Measurements from ENCODE around the gene CSK.
A peak's percentile ranks its signal among the peaks of the same experiment; 100 is the strongest.
"Not testable (repeated sequence)": the region's sequence is repeated elsewhere in the genome, so short reads cannot be mapped to it uniquely, and the experiment has no call there.

Gene CSK

GRCh38 chr15:74781431-74782258, at the start of gene CSK:
TSS of gene CSK (plus strand) at chr15:74782080. CDS start at chr15:74798298, 16,218 bp downstream.
- peak; percentile 49 to 61 for DNase-seq (ENCODE audit: low read depth in 2 of 2)

- DNase-seq (ENCODE audit: low read depth in 2 of 2) = no peak
Measured at GRCh38 chr15:74732846-74733245, 49.0 kb upstream of the CSK start.

DNA sequence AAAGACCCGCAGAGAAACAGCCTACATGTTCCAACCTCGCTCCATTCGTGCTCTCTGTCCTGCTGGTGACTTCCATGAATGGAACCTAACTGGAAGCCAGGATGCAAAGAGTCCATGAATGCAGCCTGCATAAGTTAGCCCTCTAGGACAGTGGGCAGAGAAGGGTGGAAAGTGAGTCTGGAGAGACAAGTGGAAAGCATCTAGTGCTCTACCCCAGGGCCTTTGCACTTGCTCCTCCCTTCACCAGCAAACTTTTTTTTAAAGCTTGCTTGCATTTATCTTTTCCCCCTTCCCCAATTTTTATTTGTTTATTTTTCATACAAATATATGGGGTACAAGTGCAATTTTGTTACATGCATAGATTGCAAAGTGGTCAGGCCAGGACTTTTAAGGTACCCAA, 48.6 kb upstream of the CSK start:
- no peak for DNase-seq (ENCODE audit: low read depth in 2 of 2)

DNA sequence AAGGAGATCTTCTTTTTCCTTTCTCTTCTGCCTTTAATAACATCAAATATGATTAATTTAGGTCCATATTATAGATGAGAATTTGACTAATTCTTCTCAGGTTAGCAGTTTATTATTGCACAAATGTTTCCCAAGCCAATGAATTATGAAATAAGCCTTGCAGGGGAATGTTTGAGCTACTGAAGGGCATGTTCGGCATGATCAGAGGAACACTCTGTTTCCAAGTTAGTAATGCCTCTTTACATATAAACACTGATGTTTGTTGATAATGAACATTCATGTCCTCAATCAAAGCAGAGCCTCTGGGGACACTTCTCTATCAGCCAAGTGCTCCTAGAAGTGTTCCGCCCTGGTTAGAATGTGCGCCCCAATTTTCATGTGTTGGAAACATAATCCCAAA, 46.6 kb upstream of the CSK start:
- no peak for DNase-seq (ENCODE audit: low read depth in 2 of 2)

DNA sequence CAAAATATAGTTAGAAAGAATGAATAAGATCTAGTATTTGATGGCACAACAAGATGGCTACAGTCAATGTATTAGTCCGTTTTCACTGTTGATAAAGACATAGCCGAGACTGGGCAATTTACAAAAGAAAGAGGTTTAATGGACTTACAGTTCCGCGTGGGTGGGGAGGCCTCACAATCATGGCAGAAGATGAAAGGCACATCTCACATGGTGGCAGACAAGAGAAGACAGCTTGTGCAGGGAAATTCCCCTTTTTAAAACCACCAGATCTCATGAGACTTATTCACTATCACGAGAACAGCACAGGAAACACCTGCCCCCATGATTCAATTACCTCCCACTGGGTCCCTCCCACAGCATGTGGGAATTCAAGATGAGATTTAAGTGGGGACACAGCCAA, 43.6 kb upstream of the CSK start:
- DNase-seq (ENCODE audit: low read depth in 2 of 2) = not testable (repeated sequence)

DNA sequence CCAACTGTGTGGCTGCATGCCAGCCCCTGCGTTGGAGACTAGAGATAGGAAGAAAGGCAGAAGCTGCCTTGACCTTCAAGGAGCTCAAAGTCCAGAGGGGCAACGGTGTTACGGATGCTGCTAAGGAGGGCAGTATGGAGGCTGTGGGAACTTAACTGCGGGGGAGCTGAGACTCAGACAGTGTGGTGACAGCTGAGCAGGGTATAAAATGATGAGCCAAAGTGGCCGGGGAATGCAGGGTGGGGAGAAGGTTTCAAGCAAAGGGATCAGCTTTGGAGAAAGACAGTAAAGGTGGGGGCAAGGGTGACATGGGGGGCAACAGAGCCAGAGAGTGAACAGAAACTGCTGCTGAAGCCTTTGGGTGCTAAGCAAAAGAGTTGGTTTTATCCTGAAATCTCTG, 39.5 kb upstream of the CSK start:
- DNase-seq (ENCODE audit: low read depth in 2 of 2) = no peak

GRCh38 chr15:74746389-74746788, 35.5 kb upstream of the CSK start:
- DNase-seq (ENCODE audit: low read depth in 2 of 2) = no peak

DNA sequence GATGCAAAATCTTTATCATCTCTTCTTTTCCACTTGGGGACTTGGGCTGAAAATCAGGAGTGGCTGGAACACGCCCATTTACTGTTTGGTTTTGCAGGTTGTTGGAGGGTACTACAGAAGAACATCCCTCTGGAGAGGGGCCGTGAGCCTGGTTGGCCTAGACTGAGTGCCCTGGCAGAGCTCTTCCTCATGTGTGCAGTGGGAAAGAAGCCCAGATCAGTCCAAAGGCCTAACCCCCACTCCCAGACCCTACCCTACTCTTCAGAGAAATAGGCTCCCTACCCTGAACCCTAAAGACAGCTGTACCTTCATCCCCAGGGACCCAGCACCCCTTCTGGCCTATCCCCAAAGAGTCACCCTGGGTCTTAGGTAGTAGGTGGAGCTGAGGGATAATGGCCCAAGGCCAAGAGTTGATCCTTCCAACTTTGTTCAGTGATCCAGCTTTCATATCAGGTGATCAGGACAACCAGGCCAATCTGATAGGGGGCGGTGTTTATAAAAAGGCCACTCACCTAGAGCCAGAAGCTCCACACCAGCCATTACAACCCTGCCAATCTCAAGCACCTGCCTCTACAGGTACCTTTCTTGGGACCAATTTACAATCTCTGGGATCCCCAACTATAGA, 33.4 kb upstream of the CSK start, which contains the start of gene CYP1A2:
Gene CYP1A2 (plus strand): TSS at position 524 of the 625 bp plus-strand sequence. CDS start 894 bp downstream, outside the sequence.
- no peak for DNase-seq (ENCODE audit: low read depth in 2 of 2)

- DNase-seq (ENCODE audit: low read depth in 2 of 2) = no peak
Measured at GRCh38 chr15:74749832-74750231, 32.0 kb upstream of the CSK start.

DNA sequence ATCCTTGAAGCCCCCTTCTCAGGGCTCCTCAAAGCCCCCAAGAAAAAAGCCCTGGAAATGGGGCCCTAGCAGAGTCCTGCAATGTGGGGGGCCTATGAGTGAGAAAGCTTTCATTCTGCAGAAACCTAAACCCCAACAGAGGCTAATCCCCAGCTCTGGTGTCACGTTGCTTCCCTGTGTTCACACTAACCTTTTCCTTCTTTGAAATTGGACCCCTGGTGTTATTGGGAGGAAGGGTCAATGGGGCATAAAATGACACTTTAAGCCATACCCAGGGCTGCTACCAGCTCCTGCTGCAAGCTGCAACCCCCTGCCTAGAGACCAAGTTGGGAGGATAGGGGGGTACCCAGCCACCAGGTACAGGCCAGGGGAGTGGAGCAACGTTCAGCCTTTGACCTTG, 31.1 kb upstream of the CSK start:
- no peak for DNase-seq (ENCODE audit: low read depth in 2 of 2)

DNA sequence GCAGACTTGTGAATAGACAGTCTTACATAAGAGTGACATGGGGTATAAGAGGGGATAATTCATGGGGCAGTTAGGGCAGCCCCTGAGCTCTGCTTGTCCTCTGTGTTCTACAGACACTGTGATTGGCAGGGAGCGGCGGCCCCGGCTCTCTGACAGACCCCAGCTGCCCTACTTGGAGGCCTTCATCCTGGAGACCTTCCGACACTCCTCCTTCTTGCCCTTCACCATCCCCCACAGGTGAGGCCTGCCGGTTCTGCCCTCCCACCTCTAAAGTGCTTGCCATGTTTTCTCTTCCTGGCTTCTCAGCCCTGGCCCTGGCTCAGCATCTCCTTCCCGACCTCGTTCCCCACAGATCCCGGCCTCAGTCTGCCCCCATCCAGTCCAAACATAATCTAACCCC, 29.9 kb upstream of the CSK start:
- DNase-seq (ENCODE audit: low read depth in 2 of 2) = no peak

GRCh38 chr15:74752531-74752930, 29.3 kb upstream of the CSK start:
- no peak for DNase-seq (ENCODE audit: low read depth in 2 of 2)

DNA sequence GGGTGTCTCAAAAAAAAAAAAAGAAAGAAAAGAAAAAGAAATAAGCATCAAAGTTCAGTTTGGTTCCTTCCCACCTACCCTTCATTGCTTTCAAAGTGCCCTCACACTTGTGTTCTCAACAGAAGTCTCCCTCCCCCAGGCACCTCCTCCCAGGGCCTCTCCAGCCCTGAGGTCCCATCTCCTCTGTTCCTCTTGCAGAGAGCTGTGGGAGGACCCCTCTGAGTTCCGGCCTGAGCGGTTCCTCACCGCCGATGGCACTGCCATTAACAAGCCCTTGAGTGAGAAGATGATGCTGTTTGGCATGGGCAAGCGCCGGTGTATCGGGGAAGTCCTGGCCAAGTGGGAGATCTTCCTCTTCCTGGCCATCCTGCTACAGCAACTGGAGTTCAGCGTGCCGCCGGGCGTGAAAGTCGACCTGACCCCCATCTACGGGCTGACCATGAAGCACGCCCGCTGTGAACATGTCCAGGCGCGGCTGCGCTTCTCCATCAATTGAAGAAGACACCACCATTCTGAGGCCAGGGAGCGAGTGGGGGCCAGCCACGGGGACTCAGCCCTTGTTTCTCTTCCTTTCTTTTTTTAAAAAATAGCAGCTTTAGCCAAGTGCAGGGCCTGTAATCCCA, 27.2 kb upstream of the CSK start:
- no peak for DNase-seq (ENCODE audit: low read depth in 2 of 2)

GRCh38 chr15:74758736-74759135, 23.1 kb upstream of the CSK start:
- no peak for DNase-seq (ENCODE audit: low read depth in 2 of 2)

GRCh38 chr15:74762791-74763150, 19.1 kb upstream of the CSK start:
- DNase-seq (ENCODE audit: low read depth in 2 of 2) = no peak

- no peak for DNase-seq (ENCODE audit: low read depth in 2 of 2)
Measured at GRCh38 chr15:74763416-74763815, 18.5 kb upstream of the CSK start.

- DNase-seq (ENCODE audit: low read depth in 2 of 2) = no peak
Measured at GRCh38 chr15:74767167-74768098, 14.4 kb upstream of the CSK start.

DNA sequence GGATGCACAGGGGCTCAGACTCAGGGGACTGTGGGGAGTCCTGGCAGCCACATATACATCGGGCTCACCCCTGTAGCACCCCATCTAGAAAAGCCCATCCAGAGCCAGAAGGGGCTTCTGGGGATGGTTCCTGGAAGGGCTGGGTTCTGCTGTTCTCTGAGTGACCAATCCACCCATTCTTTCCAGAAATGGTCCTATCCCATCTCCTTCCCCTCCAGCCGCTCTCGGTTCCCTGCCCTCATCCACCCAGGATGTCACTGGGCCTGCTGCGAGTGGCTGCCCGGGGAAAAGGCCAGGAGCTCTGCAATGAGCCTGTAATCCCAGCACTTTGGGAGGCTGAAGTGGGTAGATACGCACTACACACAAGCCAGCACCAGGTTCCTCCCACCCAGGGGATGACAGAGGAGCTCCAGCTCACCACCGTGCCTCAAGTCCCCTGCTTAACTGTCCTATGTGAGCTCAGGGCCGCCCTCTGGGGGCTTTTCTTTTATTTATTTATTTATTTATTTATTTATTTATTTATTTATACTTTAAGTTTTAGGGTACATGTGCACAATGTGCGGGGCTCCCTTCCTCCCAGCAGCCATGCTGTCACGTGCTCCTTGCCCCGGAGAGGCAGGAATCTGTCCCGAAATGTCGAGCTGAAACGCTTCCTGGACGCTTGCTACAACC, 13.6 kb upstream of the CSK start:
- DNase-seq (ENCODE audit: low read depth in 2 of 2) = no peak

GRCh38 chr15:74768771-74769342, 13.0 kb upstream of the CSK start:
- no peak for DNase-seq (ENCODE audit: low read depth in 2 of 2)

DNA sequence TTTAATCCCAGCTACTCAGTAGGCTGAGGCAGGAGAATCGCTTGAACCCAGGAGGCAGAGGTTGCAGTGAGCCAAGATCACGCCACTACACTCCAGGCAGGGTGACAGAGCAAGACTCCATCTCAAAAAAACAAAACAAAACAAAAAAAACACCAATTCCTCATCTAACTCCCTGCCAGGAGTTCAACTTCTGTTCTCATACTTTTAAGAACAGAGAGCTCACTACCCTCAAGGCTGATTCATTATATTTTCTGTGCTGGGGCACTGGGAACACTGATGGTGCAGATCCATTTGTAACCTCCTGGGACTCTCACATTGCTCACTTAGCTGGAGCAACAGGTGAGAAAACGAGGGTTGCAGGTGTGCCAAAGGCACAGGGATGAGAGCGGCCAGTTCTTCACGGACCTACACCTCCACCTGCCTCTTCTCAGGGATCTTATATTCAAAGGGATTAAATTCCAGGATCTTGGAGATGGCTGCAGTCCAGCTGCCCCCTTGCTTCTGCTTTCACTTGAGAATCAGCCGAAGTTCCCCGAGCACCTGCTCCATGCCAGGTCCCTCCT, 12.3 kb upstream of the CSK start:
- no peak for DNase-seq (ENCODE audit: low read depth in 2 of 2)
